ENCODE data around the gene PNCK.

DNA sequence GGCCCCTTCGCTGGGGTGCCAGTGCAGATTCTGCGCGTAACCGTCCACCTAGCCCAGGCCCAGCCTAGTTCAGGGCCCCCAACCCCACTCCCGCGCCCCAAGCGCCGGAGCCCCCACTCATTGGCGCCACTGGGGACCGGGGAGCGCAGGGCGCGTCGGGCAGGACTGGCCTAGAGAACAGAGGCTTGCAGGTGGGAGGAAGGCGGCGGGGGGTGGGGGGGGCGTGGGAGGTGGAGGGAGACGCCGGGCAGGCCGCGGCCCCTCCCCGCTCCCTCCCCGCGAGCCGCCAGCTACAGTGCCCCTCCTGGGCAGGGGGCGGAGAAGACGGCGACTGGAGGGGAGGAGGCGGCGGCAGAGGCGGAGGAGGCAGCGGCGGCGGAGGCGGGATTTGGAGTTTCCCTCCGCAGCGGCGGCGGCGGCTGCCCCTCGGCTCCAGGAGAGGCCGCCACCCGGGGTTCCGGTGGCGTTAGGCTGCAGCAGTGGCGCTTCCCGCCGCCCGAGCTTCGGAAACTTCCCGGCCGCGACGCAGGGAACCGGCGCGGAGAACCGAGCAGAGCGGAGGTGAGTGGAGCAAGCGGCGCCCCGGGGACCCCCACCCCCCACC lies 31.5 kb downstream of the PNCK start:
- TF ChIP-seq, protein P1, sequence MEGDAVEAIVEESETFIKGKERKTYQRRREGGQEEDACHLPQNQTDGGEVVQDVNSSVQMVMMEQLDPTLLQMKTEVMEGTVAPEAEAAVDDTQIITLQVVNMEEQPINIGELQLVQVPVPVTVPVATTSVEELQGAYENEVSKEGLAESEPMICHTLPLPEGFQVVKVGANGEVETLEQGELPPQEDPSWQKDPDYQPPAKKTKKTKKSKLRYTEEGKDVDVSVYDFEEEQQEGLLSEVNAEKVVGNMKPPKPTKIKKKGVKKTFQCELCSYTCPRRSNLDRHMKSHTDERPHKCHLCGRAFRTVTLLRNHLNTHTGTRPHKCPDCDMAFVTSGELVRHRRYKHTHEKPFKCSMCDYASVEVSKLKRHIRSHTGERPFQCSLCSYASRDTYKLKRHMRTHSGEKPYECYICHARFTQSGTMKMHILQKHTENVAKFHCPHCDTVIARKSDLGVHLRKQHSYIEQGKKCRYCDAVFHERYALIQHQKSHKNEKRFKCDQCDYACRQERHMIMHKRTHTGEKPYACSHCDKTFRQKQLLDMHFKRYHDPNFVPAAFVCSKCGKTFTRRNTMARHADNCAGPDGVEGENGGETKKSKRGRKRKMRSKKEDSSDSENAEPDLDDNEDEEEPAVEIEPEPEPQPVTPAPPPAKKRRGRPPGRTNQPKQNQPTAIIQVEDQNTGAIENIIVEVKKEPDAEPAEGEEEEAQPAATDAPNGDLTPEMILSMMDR (conservative IDR thresholded peaks at IDR 0.05 in 1 of 2, IDR thresholded peaks at IDR 0.05 in 1 of 2; ENCODE audit: extremely low read depth in 1 of 2, insufficient read depth in 1 of 2, low read depth in 1 of 2, low read length in 2 of 2): no peak
- TF ChIP-seq EZH2 (IDR thresholded peaks at IDR 0.05; ENCODE audit: borderline replicate concordance, low read length): no peak

Measured in mammary epithelial cell (primary cell).